Gastroesophageal sphincter (tissue), 4 donors: ENCODE measurements around the gene TEX13A. TPM values are rescaled to one million over a fixed set of nuclear protein-coding genes. Genes with fewer than 3 reads are reported as not detected.
A peak's percentile ranks its signal among the peaks of the same experiment; 100 is the strongest.

Source experiments
- ATAC-seq: fragments of 150-250 bp; one replicate; pipeline ENCODE4 v1.9.1; 2016; ENCODE audit warnings: mild to moderate bottlenecking, moderate library complexity
- H3K27ac ChIP-seq, 4 donors: fragments of 200-600 bp; sonication (generic) in 3 of 4; 1 replicate in 3 of 4; 2 replicates in 1 of 4; pipeline ENCODE4 v1.5.1; 2016 to 2019
- H3K27me3 ChIP-seq: fragments of 200-600 bp; sonication (generic); one replicate; pipeline ENCODE4 v1.5.1; 2019
- H3K36me3 ChIP-seq, 2 donors: fragments of 200-600 bp; sonication (generic); one replicate each; pipeline ENCODE4 v1.5.1; 2019; ENCODE audit warnings: control low read depth in 1 of 2
- H3K4me1 ChIP-seq, 3 donors: fragments of 200-600 bp; sonication (generic); 1 replicate in 2 of 3; 2 replicates in 1 of 3; pipeline ENCODE4 v1.5.1; 2016 to 2019; ENCODE audit warnings: control low read depth in 2 of 3
- H3K4me3 ChIP-seq, 2 donors: fragments of 200-600 bp; sonication (generic); one replicate each; pipeline ENCODE4 v1.5.1; 2019; ENCODE audit warnings: mild to moderate bottlenecking in 1 of 2, moderate library complexity in 1 of 2
- H3K9me3 ChIP-seq, 3 donors: fragments of 200-600 bp; sonication (generic); one replicate each; pipeline ENCODE4 v1.5.1; 2017 to 2019; ENCODE audit warnings: control low read depth in 2 of 3
- EP300 ChIP-seq: sonication (generic); formaldehyde crosslinking; IDR thresholded peaks from one replicate; pipeline ENCODE4 v1.6.1; 2017; ENCODE audit warnings: antibody characterized with exemption, mild to moderate bottlenecking
- POLR2A ChIP-seq, 2 donors: fragments of 450-650 bp; IDR thresholded peaks; one replicate each; pipeline ENCODE4 v1.6.1; 2017; ENCODE audit warnings: antibody characterized with exemption in 2 of 2, mild to moderate bottlenecking in 2 of 2, moderate library complexity in 1 of 2
- POLR2AphosphoS5 ChIP-seq: sonication (generic); formaldehyde crosslinking; IDR thresholded peaks from one replicate; pipeline ENCODE4 v1.6.1; 2017; ENCODE audit warnings: antibody characterized with exemption
- WGBS, 2 donors: methylation state at CpG; one replicate each; pipeline ENCODE4 v1.1.5; 2018; ENCODE audit warnings: low coverage in 1 of 2; 5-methylcytosine and 5-hydroxymethylcytosine counted together
- total RNA-seq, 4 donors: library from RNA; depleted of rRNA; stranded (reverse); fragments of >200 nt; gene quantifications; one replicate each; pipeline ENCODE4 v1.1.0, GENCODE V29; 2016
- TF ChIP-seq, protein P1 (sequence below), 4 experiments: fragments of 200-600 bp in 2 of 4; fragments of 450-650 bp in 2 of 4; sonication (generic) in 1 of 4; IDR thresholded peaks; one replicate each; pipeline ENCODE4 v1.5.1; 2017 to 2019; ENCODE audit warnings: antibody characterized with exemption in 4 of 4, mild to moderate bottlenecking in 2 of 4, moderate library complexity in 2 of 4

The TEX13A gene
- total RNA-seq, 4 donors from 2014 or later: not detected

DNA sequence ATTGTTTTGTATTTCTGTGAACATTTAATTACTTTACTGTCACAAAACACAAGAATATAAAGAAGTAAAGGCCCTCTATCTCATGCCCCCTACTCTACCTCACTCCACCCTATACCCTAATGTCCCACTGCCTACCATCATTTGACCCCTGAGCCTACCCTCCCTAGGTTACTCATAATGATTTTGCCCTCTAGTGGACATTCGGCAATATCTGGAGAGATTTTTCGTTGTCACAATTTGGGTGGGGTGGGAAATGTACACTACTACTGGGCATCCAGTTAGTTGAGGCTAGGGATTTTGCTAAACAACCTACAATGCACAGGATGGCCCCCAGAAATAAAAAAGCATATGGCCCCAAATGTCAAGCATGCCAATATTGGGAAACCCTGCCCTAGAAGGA, 10.2 kb downstream of the TEX13A start:
- WGBS, 2 donors: 73% methylated on average over 2 of the region's 2 CpGs; no CpG with 5 or more reads in 1 of the 2 donors
- H3K27ac ChIP-seq: no peak overlapping the region
- H3K4me1 ChIP-seq: no peaks in the 10 kb centered on the region
- H3K27me3 ChIP-seq: no peaks in the 10 kb centered on the region
- no peaks in the 10 kb centered on the region for H3K9me3 ChIP-seq
- H3K4me3 ChIP-seq: no peak overlapping the region
- no peaks in the 10 kb centered on the region for H3K36me3 ChIP-seq
- no peak for ATAC-seq
- TF ChIP-seq, protein P1, sequence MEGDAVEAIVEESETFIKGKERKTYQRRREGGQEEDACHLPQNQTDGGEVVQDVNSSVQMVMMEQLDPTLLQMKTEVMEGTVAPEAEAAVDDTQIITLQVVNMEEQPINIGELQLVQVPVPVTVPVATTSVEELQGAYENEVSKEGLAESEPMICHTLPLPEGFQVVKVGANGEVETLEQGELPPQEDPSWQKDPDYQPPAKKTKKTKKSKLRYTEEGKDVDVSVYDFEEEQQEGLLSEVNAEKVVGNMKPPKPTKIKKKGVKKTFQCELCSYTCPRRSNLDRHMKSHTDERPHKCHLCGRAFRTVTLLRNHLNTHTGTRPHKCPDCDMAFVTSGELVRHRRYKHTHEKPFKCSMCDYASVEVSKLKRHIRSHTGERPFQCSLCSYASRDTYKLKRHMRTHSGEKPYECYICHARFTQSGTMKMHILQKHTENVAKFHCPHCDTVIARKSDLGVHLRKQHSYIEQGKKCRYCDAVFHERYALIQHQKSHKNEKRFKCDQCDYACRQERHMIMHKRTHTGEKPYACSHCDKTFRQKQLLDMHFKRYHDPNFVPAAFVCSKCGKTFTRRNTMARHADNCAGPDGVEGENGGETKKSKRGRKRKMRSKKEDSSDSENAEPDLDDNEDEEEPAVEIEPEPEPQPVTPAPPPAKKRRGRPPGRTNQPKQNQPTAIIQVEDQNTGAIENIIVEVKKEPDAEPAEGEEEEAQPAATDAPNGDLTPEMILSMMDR (IDR thresholded peaks at IDR 0.05): no peak
- TF ChIP-seq POLR2A (IDR thresholded peaks at IDR 0.05) (no peak), POLR2AphosphoS5 (no peak), EP300 (no peak)

DNA sequence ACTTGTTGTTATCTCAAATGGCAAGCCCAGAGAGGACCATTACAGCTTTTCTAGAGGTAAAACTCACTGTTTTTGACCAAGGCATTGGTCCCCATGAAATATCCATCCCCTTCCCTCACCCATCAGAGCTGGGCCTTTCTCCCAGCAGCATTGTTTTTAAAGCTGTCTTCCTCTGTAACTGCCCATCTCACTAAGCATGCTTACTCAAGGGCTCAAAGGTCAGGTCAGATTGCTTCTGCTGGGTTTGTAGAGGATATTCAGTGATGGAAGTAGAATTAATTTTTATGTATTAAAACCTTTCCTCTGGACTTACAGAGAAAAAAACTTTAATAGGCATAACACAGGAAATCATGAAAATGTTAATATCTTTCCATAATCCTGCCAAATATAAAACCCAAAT, 11.1 kb downstream of the TEX13A start:
- Histone ChIP-seq H3K4me3 (no peak overlapping the region), H3K4me1 (no peaks in the 10 kb centered on the region), H3K27ac (no peak overlapping the region), H3K27me3 (no peaks in the 10 kb centered on the region), H3K36me3 (no peaks in the 10 kb centered on the region), H3K9me3 (no peaks in the 10 kb centered on the region)
- TF ChIP-seq EP300: no peak
- ATAC-seq: no peak

DNA sequence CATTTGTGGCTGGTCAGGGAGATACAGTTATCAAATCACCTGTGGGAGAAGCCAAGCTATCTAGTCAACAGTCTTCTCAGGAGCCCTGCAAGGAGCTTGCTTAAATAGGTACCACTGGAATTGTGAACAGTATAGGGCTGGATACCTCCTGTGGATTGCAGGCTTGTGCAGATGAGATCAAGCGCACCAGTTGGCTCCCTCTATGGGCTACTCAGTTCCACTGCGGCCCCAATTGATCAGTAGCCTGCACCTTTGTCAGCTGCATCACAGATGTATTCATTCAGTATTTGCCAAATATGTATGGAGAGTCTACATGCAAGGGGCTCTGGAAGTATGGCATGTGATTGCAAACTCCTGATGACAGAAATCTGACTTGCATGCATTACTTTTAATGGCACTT, 28.6 kb downstream of the TEX13A start:
- Histone ChIP-seq H3K4me1 (no peaks in the 10 kb centered on the region), H3K9me3 (no peaks in the 10 kb centered on the region), H3K27ac (no peak overlapping the region), H3K27me3 (no peaks in the 10 kb centered on the region), H3K36me3 (no peaks in the 10 kb centered on the region), H3K4me3 (no peak overlapping the region)
- ATAC-seq: no peak
- WGBS, 2 donors: 40% methylated on average over 1 of the region's 2 CpGs
- TF ChIP-seq POLR2A (IDR thresholded peaks at IDR 0.05): no peak
- TF ChIP-seq, protein P1 (IDR thresholded peaks at IDR 0.05): peak in 1 of 4 experiments; percentile 28

DNA sequence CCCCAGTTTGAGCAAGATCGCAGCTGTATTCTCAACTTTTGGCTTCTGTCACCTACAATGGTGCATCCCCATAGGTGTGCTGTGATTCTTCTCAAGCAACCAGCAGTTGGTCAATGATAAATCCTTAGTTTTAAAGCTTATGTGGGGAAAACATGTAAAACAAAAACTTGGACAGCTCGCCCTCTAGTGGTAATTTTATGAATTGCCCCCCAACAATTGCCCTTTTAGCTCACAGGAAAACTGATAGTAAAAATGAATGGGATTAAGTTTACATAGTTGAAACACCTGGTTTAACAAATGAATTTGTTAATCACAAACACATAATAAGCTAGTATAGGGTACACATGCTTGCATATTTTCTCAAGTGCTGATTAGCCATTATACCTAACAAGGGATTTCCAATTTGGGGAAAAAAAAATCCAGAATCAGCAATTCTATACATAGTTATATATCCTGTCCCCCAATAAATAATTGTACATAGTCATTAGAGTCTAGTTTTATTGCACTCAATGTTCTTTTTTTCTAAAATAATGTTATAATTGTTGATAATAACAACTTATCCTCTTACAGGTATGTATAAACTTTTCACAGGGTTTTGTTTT, 30.1 kb downstream of the TEX13A start:
- WGBS, 2 donors: 0% methylated on average over 2 of the region's 2 CpGs; no CpG with 5 or more reads in 1 of the 2 donors
- Histone ChIP-seq H3K27me3 (no peaks in the 10 kb centered on the region), H3K27ac (no peak overlapping the region), H3K36me3 (no peaks in the 10 kb centered on the region), H3K4me1 (no peaks in the 10 kb centered on the region), H3K9me3 (no peaks in the 10 kb centered on the region), H3K4me3 (no peak overlapping the region)
- no peak for ATAC-seq
- TF ChIP-seq, protein P1 (IDR thresholded peaks at IDR 0.05): peak; percentile 33 to 87 (median 42)
- TF ChIP-seq POLR2A (IDR thresholded peaks at IDR 0.05): no peak
- TF ChIP-seq POLR2AphosphoS5: no peak
- TF ChIP-seq EP300: no peak

DNA sequence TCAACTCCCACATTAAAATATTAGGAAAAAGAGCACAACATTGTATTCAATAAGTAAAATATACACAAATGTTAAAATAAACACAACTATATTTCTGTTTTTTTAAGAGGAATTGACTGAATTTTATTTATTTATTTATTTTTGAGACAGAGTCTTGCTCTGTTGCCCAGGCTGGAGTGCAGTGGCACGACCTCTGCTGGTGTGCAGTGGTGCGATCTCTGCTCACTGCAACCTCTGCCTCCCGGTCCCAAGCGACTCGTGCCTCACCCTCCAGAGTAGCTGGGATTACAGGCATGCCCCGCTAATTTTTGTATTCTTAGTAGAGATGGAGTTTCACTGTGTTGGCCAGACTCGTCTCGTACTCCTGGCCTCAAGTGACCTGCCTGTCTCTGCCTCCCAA, 31.4 kb downstream of the TEX13A start:
- Histone ChIP-seq H3K4me3 (no peak overlapping the region), H3K27me3 (no peaks in the 10 kb centered on the region), H3K36me3 (no peaks in the 10 kb centered on the region), H3K4me1 (no peaks in the 10 kb centered on the region), H3K9me3 (no peaks in the 10 kb centered on the region), H3K27ac (no peak overlapping the region)
- no peak for ATAC-seq
- TF ChIP-seq EP300 (no peak), POLR2A (IDR thresholded peaks at IDR 0.05) (no peak), POLR2AphosphoS5 (no peak)
- TF ChIP-seq, protein P1 (IDR thresholded peaks at IDR 0.05): no peak
- WGBS, 2 donors: 55 to 93% methylated on average over 3 to 4 of the region's 8 CpGs
